HepG2 (cell line): ENCODE measurements around the gene GRIP1. TPM values are rescaled to one million over a fixed set of nuclear protein-coding genes. Genes with fewer than 3 reads are reported as not detected.

Source experiments
- ATAC-seq: fragments of 200-7000 bp; cut with Tn5 transposase; 3 replicates; pipeline ENCODE4 v1.9.1; 2020; ENCODE audit warnings: mild to moderate bottlenecking, moderate library complexity
- BruUV-seq: library from RNA; stranded (reverse); fragments of 400-500 nt; replicated peaks from 2 replicates; lab custom pipeline; 2021; lab: Mats Ljungman, UMichigan
- CTCF ChIA-PET: fragments of 300-600 bp; formaldehyde crosslinking; extraction: SDS; loops from one replicate; lab custom pipeline; 2021; ENCODE audit warnings: low total read pairs, inconsistent platforms, low intra/inter-chr PET ratio; lab: Yijun Ruan, JAX
- POLR2A ChIA-PET: fragments of 350-600 bp; sonication (Branson Sonifier 250); formaldehyde crosslinking; loops from one replicate; lab custom pipeline; 2020; ENCODE audit warnings: antibody characterized with exemption, inconsistent platforms; lab: Yijun Ruan, JAX
- DNase-seq: peaks from one replicate; pipeline ENCODE4 v3.0.0-alpha.2; 2015; ENCODE audit warnings: low spot score
- FAIRE-seq: peaks from 3 replicates; lab custom pipeline; 2011; peaks lifted over from hg19 to GRCh38; lab: Jason Lieb, UNC
- H2AFZ ChIP-seq: one replicate; pipeline ENCODE4 v1.6.1; 2011; ENCODE audit warnings: low read length, inconsistent platforms
- H3K27ac ChIP-seq: fragments of 300-600 bp; 3 replicates; pipeline ENCODE4 v1.8.0; 2011; ENCODE audit warnings: mixed run types, mild to moderate bottlenecking, mixed read lengths, low read length, inconsistent platforms; ENCODE audit not compliant: insufficient read depth; ENCODE audit errors: extremely low read length
- H3K27me3 ChIP-seq, 2 experiments: fragments of 200-600 bp in 1 of 2; 2 replicates in 1 of 2; 3 replicates in 1 of 2; pipeline versions ENCODE4 v1.6.0 to v1.8.0; 2011; ENCODE audit warnings: low read length in 2 of 2, mild to moderate bottlenecking in 2 of 2, moderate library complexity in 2 of 2, inconsistent platforms in 1 of 2; ENCODE audit not compliant: insufficient read depth in 2 of 2, control insufficient read depth in 1 of 2
- H3K36me3 ChIP-seq, 2 experiments: fragments of 200-600 bp in 1 of 2; replicated peaks in 1 of 2; 2 replicates in 1 of 2; 3 replicates in 1 of 2; pipeline versions ENCODE4 v1.5.1 to v1.8.0; 2011; ENCODE audit warnings: low read length in 2 of 2, inconsistent platforms in 1 of 2; ENCODE audit not compliant: insufficient read depth in 2 of 2, control insufficient read depth in 1 of 2
- H3K4me1 ChIP-seq: 2 replicates; pipeline ENCODE4 v1.5.1; 2012; ENCODE audit warnings: low read length, inconsistent platforms; ENCODE audit not compliant: insufficient read depth
- H3K4me2 ChIP-seq: 2 replicates; pipeline ENCODE4 v1.6.0; 2011; ENCODE audit warnings: low read depth, low read length, inconsistent platforms
- H3K4me3 ChIP-seq, 3 experiments: fragments of 200-600 bp in 1 of 3; sonication (generic), shearing (Covaris generic) in 1 of 3; replicated peaks in 1 of 3; 2 replicates each; pipeline ENCODE4 v1.5.1; 2011 to 2016; ENCODE audit warnings: low read length in 3 of 3, inconsistent platforms in 2 of 3, low read depth in 2 of 3, mild to moderate bottlenecking in 2 of 3, control low read depth in 1 of 3, mixed read lengths in 1 of 3; ENCODE audit not compliant: insufficient read depth in 1 of 3
- H3K79me2 ChIP-seq: one replicate; pipeline ENCODE4 v1.6.1; 2011; ENCODE audit warnings: low read length, inconsistent platforms; ENCODE audit not compliant: insufficient read depth
- H3K9ac ChIP-seq: 2 replicates; pipeline ENCODE4 v1.6.0; 2011; ENCODE audit warnings: mild to moderate bottlenecking, low read depth, low read length, inconsistent platforms; ENCODE audit not compliant: insufficient read depth
- H3K9me3 ChIP-seq: 2 replicates; pipeline ENCODE4 v1.5.1; 2012; ENCODE audit warnings: mild to moderate bottlenecking, low read length
- H4K20me1 ChIP-seq: 2 replicates; pipeline ENCODE4 v1.6.0; 2011; ENCODE audit warnings: inconsistent platforms, mild to moderate bottlenecking, low read length, moderate library complexity; ENCODE audit not compliant: insufficient read depth
- CREM ChIP-seq, 2 experiments: sonication (generic) in 1 of 2; formaldehyde crosslinking in 1 of 2; IDR thresholded peaks; 2 replicates each; pipeline versions ENCODE4 v1.4.0 to v1.6.1; 2016 to 2020; ENCODE audit warnings: antibody characterized with exemption in 1 of 2, mild to moderate bottlenecking in 1 of 2, missing genetic modification reagents in 1 of 2
- FLYWCH1 ChIP-seq: sonication (generic); formaldehyde crosslinking; IDR thresholded peaks from 2 replicates; pipeline ENCODE4 v1.8.1; 2023; ENCODE audit warnings: mild to moderate bottlenecking, missing genetic modification reagents
- GATAD1 ChIP-seq: IDR thresholded peaks from 2 replicates; pipeline ENCODE4 v1.6.1; 2016; ENCODE audit warnings: missing genetic modification reagents, missing compliant biosample characterization
- KDM4B ChIP-seq: sonication (generic); formaldehyde crosslinking; IDR thresholded peaks from 2 replicates; pipeline ENCODE4 v1.4.0; 2020; ENCODE audit warnings: missing genetic modification reagents
- KLF12 ChIP-seq: sonication (generic); formaldehyde crosslinking; IDR thresholded peaks from 2 replicates; pipeline ENCODE4 v1.4.0; 2020; ENCODE audit warnings: missing genetic modification reagents, borderline replicate concordance
- MEIS1 ChIP-seq: sonication (generic); formaldehyde crosslinking; IDR thresholded peaks from 2 replicates; pipeline ENCODE4 v1.9.0; 2021; ENCODE audit warnings: mild to moderate bottlenecking, missing genetic modification reagents, moderate library complexity, borderline replicate concordance
- MZF1 ChIP-seq: sonication (generic); formaldehyde crosslinking; IDR thresholded peaks from 2 replicates; pipeline ENCODE4 v1.8.1; 2023; ENCODE audit warnings: mild to moderate bottlenecking, missing genetic modification reagents, borderline replicate concordance
- SP1 ChIP-seq, 2 experiments: fragments of 450-650 bp in 1 of 2; sonication (generic) in 1 of 2; formaldehyde crosslinking in 1 of 2; IDR thresholded peaks; 2 replicates each; pipeline versions ENCODE4 v1.4.0 to v1.6.1; 2016 to 2020; ENCODE audit warnings: missing genetic modification reagents in 1 of 2
- ZFX ChIP-seq: sonication (generic); formaldehyde crosslinking; IDR thresholded peaks from 2 replicates; pipeline ENCODE4 v1.4.0; 2020; ENCODE audit warnings: mild to moderate bottlenecking, low read depth, missing genetic modification reagents, moderate library complexity
- ZNF138 ChIP-seq: sonication (generic); formaldehyde crosslinking; IDR thresholded peaks from 2 replicates; pipeline ENCODE4 v1.5.0; 2020; ENCODE audit warnings: mild to moderate bottlenecking, low read depth, missing genetic modification reagents
- ZNF264 ChIP-seq: sonication (generic); formaldehyde crosslinking; IDR thresholded peaks from 2 replicates; pipeline ENCODE4 v1.4.0; 2020; ENCODE audit warnings: missing genetic modification reagents
- ZNF501 ChIP-seq: sonication (generic); formaldehyde crosslinking; IDR thresholded peaks from 2 replicates; pipeline ENCODE4 v1.5.1; 2020; ENCODE audit warnings: mild to moderate bottlenecking, moderate library complexity, missing genetic modification reagents
- ZNF557 ChIP-seq: sonication (generic); formaldehyde crosslinking; IDR thresholded peaks from 2 replicates; pipeline ENCODE4 v1.4.0; 2020; ENCODE audit warnings: missing genetic modification reagents
- ZSCAN21 ChIP-seq: sonication (generic); formaldehyde crosslinking; IDR thresholded peaks from 2 replicates; pipeline ENCODE4 v1.8.0; 2022; ENCODE audit warnings: mild to moderate bottlenecking, missing genetic modification reagents, moderate library complexity, borderline replicate concordance
- WGBS: methylation state at CpG from one replicate; pipeline ENCODE4 v1.1.6; 2017; ENCODE audit warnings: low lambda C conversion rate; 5-methylcytosine and 5-hydroxymethylcytosine counted together
- in situ Hi-C: cut with HindIII; loops from 2 replicates; pipeline ENCODE4 v1.10.0; 2017; ENCODE audit warnings: low pct_unique_long_range_greater_than_20kb; ENCODE audit not compliant: extremely low pct_ligation_motif_present
- intact Hi-C: fragments of 100-400 bp; cut with micrococcal nuclease; formaldehyde crosslinking; loops from one replicate; pipeline ENCODE4 v1.10.0; 2022; ENCODE audit not compliant: unreplicated experiment
- polyA plus RNA-seq, 8 experiments: library from polyadenylated mRNA; depleted of rRNA in 3 of 8; stranded (reverse) in 7 of 8; unstranded in 1 of 8; fragments of >200 nt; fragmentation: Illumina TruSeq in 4 of 8; extraction: Trizol in 4 of 8; gene quantifications; 2 replicates each; pipeline versions ENCODE4 v1.2.1 to v1.2.3, GENCODE V29; 2011 to 2016; ENCODE audit warnings: low read depth in 4 of 8, missing spikeins in 1 of 8, mixed read lengths in 1 of 8; ENCODE audit not compliant: insufficient read depth in 1 of 8
- total RNA-seq, 5 experiments: library from RNA; depleted of rRNA; stranded (reverse); fragments of >200 nt; fragmentation: Illumina TruSeq; extraction: Trizol; gene quantifications; 2 replicates each; pipeline ENCODE4 v1.2.3, GENCODE V29; 2016; ENCODE audit warnings: low read depth in 1 of 5
- TF ChIP-seq, protein P1 (sequence below): sonication (generic); formaldehyde crosslinking; IDR thresholded peaks from 2 replicates; pipeline ENCODE4 v1.5.0; 2020; ENCODE audit warnings: missing genetic modification reagents
- TF ChIP-seq, protein P2 (sequence below): sonication (generic); formaldehyde crosslinking; IDR thresholded peaks from 2 replicates; pipeline ENCODE4 v1.4.0; 2020; ENCODE audit warnings: mild to moderate bottlenecking, missing genetic modification reagents

Gene GRIP1
- total and polyA plus RNA-seq, 2 of the 13 experiments (the other 11 are each of a cell fraction or from before 2014, with no cell fraction given) = not detected

DNA sequence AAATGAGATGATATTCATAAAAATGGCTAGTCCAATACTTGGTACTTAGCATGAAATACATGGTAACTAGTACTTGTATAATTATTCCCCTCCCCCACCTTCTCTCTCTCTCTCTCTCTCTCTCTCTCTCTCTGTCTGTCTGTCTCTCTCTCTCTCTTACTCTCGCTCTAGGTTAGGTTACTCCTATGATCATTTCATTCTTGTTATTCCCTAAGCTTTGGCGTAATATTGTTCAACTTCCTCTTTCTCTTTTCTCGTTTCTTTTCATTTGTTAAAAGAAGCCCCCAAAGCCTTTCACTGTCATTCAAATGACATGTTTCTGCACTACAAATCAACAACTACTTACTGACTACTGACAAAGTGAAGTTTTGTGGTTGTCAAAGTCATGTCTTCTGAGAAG is 89.8 kb downstream of the GRIP1 start:
- no TSS peak for BruUV-seq
- intact Hi-C loops (no loop called here), in situ Hi-C loops (no loop called here)
- Histone ChIP-seq H3K9me3 (no peaks in the 10 kb centered on the region), H3K4me2 (no peak overlapping the region), H3K4me3 (no peak overlapping the region), H3K9ac (no peak overlapping the region), H3K79me2 (no peaks in the 10 kb centered on the region), H3K27me3 (no peaks in the 10 kb centered on the region), H4K20me1 (no peaks in the 10 kb centered on the region), H3K36me3 (no peaks in the 10 kb centered on the region), H2AFZ (no peak overlapping the region), H3K4me1 (no peaks in the 10 kb centered on the region), H3K27ac (no peak overlapping the region)
- DNase-seq (no peak), FAIRE-seq (no peak), ATAC-seq (no peak)
- ChIA-PET CTCF (no interaction called here), POLR2A (no interaction called here)
- WGBS = 4% methylated on average over 3 of the region's 3 CpGs
- TF ChIP-seq, protein P1, sequence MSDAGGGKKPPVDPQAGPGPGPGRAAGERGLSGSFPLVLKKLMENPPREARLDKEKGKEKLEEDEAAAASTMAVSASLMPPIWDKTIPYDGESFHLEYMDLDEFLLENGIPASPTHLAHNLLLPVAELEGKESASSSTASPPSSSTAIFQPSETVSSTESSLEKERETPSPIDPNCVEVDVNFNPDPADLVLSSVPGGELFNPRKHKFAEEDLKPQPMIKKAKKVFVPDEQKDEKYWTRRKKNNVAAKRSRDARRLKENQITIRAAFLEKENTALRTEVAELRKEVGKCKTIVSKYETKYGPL (CRISPR knock-in tag) = no peak
- no peak for TF ChIP-seq KLF12 (CRISPR knock-in tag)
- no peak for TF ChIP-seq FLYWCH1 (CRISPR knock-in tag)
- TF ChIP-seq GATAD1 = no peak
- no peak for TF ChIP-seq ZFX (CRISPR knock-in tag)
- TF ChIP-seq, protein P2, sequence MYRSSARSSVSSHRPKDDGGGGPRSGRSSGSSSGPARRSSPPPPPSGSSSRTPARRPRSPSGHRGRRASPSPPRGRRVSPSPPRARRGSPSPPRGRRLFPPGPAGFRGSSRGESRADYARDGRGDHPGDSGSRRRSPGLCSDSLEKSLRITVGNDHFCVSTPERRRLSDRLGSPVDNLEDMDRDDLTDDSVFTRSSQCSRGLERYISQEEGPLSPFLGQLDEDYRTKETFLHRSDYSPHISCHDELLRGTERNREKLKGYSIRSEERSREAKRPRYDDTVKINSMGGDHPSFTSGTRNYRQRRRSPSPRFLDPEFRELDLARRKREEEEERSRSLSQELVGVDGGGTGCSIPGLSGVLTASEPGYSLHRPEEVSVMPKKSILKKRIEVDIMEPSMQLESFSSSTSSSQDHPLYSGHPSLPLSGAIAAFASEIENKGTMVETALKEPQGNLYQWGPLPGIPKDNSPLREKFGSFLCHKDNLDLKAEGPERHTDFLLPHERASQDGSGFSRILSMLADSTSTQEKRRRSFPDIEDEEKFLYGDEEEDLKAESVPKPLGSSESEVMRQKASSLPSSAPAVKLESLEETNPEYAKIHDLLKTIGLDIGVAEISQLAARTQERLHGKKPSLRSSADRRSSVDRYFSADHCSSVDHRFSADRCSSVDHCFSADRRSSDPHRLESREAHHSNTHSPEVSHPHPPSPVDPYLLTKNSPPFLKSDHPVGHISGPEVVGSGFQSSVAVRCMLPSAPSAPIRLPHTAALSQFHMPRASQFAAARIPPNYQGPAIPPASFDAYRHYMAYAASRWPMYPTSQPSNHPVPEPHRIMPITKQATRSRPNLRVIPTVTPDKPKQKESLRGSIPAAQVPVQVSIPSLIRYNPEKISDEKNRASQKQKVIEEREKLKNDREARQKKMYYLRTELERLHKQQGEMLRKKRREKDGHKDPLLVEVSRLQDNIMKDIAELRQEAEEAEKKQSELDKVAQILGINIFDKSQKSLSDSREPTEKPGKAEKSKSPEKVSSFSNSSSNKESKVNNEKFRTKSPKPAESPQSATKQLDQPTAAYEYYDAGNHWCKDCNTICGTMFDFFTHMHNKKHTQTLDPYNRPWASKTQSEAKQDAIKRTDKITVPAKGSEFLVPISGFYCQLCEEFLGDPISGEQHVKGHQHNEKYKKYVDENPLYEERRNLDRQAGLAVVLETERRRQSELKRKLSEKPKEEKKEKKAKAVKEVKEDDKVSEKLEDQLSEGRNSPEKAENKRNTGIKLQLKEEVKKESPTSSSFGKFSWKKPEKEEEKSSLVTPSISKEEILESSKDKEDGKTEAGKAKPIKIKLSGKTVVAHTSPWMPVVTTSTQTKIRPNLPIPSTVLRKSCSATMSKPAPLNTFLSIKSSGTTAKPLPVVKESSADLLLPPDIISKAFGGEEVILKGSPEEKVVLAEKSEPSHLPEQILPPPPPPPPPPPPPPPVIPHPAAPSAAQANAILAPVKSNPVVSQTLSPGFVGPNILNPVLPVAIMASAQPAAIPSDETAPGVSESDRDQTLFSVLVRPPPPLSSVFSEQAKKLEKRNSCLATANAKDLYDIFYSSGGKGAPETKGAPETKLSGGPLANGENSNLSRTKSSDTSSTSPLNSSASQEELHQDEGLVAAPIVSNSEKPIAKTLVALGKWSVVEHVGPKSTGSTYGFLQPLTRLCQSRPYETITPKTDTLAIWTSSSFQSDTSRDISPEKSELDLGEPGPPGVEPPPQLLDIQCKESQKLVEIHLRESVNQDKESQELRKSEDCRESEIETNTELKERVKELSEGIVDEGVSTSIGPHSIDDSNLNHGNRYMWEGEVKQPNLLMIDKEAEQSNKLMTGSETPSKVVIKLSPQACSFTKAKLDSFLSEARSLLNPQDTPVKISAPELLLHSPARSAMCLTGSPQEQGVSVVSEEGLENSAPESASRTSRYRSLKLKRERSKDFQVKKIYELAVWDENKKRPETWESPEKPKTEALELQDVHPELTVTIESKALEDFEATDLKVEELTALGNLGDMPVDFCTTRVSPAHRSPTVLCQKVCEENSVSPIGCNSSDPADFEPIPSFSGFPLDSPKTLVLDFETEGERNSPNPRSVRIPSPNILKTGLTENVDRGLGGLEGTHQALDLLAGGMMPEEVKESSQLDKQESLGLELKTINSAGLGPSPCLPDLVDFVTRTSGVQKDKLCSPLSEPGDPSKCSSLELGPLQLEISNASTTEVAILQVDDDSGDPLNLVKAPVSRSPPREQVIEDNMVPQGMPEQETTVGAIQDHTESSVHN (CRISPR knock-in tag) = no peak
- TF ChIP-seq MZF1 = no peak
- TF ChIP-seq ZNF557 (CRISPR knock-in tag) = no peak
- no peak for TF ChIP-seq MEIS1 (CRISPR knock-in tag)
- TF ChIP-seq KDM4B (CRISPR knock-in tag) = no peak
- TF ChIP-seq CREM (IDR thresholded peaks at IDR 0.05) = no peak
- no peak for TF ChIP-seq CREM (CRISPR knock-in tag; IDR thresholded peaks at IDR 0.05)
- TF ChIP-seq ZNF264 (CRISPR knock-in tag) = no peak
- no peak for TF ChIP-seq SP1 (IDR thresholded peaks at IDR 0.05)
- TF ChIP-seq SP1 (CRISPR knock-in tag; IDR thresholded peaks at IDR 0.05) = no peak
- no peak for TF ChIP-seq ZNF138 (CRISPR knock-in tag)
- no peak for TF ChIP-seq ZSCAN21 (CRISPR knock-in tag)
- no peak for TF ChIP-seq ZNF501 (CRISPR knock-in tag)
